HEK293 (cell line): ENCODE results near the gene SPATA31C1.

Experiments used
- CTCF ChIA-PET: fragments of 350-600 bp; formaldehyde crosslinking; extraction: SDS; loops from one replicate; lab custom pipeline; 2021; ENCODE audit warnings: antibody characterized with exemption; lab: Yijun Ruan, JAX
- POLR2A ChIA-PET: fragments of 300-600 bp; formaldehyde crosslinking; extraction: SDS; loops from one replicate; lab custom pipeline; 2020; ENCODE audit warnings: antibody characterized with exemption, inconsistent platforms; lab: Yijun Ruan, JAX
- H3K27ac ChIP-seq: fragments of 200-500 bp; sonication (Bioruptor generic); 2 replicates; pipeline ENCODE4 v1.5.1; 2014; ENCODE audit warnings: low read depth, low read length, control low read depth, inconsistent platforms; ENCODE audit errors: extremely low read depth
- H3K36me3 ChIP-seq, 2 experiments: fragments of 200-500 bp in 1 of 2; sonication (Bioruptor generic) in 1 of 2; 1 replicate in 1 of 2; 2 replicates in 1 of 2; pipeline ENCODE4 v1.5.1; 2014 to 2017; ENCODE audit warnings: inconsistent platforms in 2 of 2, low read length in 2 of 2; ENCODE audit not compliant: control insufficient read depth in 2 of 2, insufficient read depth in 1 of 2
- H3K4me1 ChIP-seq: fragments of 200-500 bp; sonication (Bioruptor generic); 2 replicates; pipeline ENCODE4 v1.5.1; 2014; ENCODE audit warnings: mild to moderate bottlenecking, low read length, inconsistent platforms; ENCODE audit not compliant: control insufficient read depth, insufficient read depth
- H3K4me3 ChIP-seq: 2 replicates; pipeline ENCODE4 v1.5.1; 2011; ENCODE audit warnings: low read depth, mild to moderate bottlenecking, control low read depth, low read length, moderate library complexity
- H3K9me3 ChIP-seq: fragments of 200-500 bp; sonication (Bioruptor generic); 2 replicates; pipeline ENCODE4 v1.5.1; 2014; ENCODE audit warnings: low read depth, low read length, inconsistent platforms; ENCODE audit not compliant: control insufficient read depth, insufficient read depth
- KLF10 ChIP-seq: fragments of 450-650 bp; IDR thresholded peaks from 2 replicates; pipeline ENCODE4 v1.5.1; 2018; ENCODE audit warnings: missing biosample characterization, mild to moderate bottlenecking, missing genetic modification characterization
- TRIM28 ChIP-seq: IDR thresholded peaks from 2 replicates; pipeline ENCODE4 v1.6.1; 2011; ENCODE audit warnings: low read length, control low read depth, borderline replicate concordance
- ZBTB7A ChIP-seq: fragments of 450-650 bp; formaldehyde crosslinking; IDR thresholded peaks from 2 replicates; pipeline ENCODE4 v1.5.1; 2016; ENCODE audit warnings: low read depth, missing biosample characterization, missing genetic modification characterization
- ZFP3 ChIP-seq: fragments of 450-650 bp; formaldehyde crosslinking; IDR thresholded peaks from 2 replicates; pipeline ENCODE4 v1.5.1; 2016; ENCODE audit warnings: low read depth, missing biosample characterization, missing genetic modification characterization
- ZNF155 ChIP-seq: fragments of 450-650 bp; formaldehyde crosslinking; IDR thresholded peaks from 2 replicates; pipeline ENCODE4 v1.5.1; 2016; ENCODE audit warnings: missing biosample characterization, missing genetic modification characterization
- ZNF24 ChIP-seq: fragments of 450-650 bp; formaldehyde crosslinking; IDR thresholded peaks from 2 replicates; pipeline ENCODE4 v1.5.1; 2016; ENCODE audit warnings: missing biosample characterization, missing genetic modification characterization
- ZNF248 ChIP-seq: fragments of 450-650 bp; formaldehyde crosslinking; IDR thresholded peaks from 2 replicates; pipeline ENCODE4 v1.5.1; 2017; ENCODE audit warnings: missing biosample characterization, missing genetic modification characterization
- ZNF324 ChIP-seq: fragments of 450-650 bp; formaldehyde crosslinking; IDR thresholded peaks from 2 replicates; pipeline ENCODE4 v1.5.1; 2016; ENCODE audit warnings: missing biosample characterization, missing genetic modification characterization
- ZNF626 ChIP-seq: fragments of 450-650 bp; sonication (Bioruptor Pico); formaldehyde crosslinking; IDR thresholded peaks from 2 replicates; pipeline ENCODE4 v1.5.1; 2018; ENCODE audit warnings: missing biosample characterization, missing genetic modification characterization, inconsistent platforms
- ZNF654 ChIP-seq: fragments of 450-650 bp; formaldehyde crosslinking; IDR thresholded peaks from 2 replicates; pipeline ENCODE4 v1.5.1; 2016; ENCODE audit warnings: low read depth, missing biosample characterization, missing genetic modification characterization
- ZNF707 ChIP-seq: fragments of 450-650 bp; formaldehyde crosslinking; IDR thresholded peaks from 2 replicates; pipeline ENCODE4 v1.5.1; 2016; ENCODE audit warnings: missing biosample characterization, missing genetic modification characterization
- ZNF792 ChIP-seq: fragments of 450-650 bp; formaldehyde crosslinking; IDR thresholded peaks from 2 replicates; pipeline ENCODE4 v1.5.1; 2016; ENCODE audit warnings: missing biosample characterization, missing genetic modification characterization
- TF ChIP-seq, protein P1 (sequence below): fragments of 450-650 bp; formaldehyde crosslinking; conservative IDR thresholded peaks from 2 replicates; pipeline ENCODE4 v1.5.1; 2016; ENCODE audit warnings: low read depth, missing biosample characterization, missing genetic modification characterization
- TF ChIP-seq, protein P2 (sequence below): fragments of 450-650 bp; formaldehyde crosslinking; IDR thresholded peaks from 2 replicates; pipeline ENCODE4 v1.5.1; 2016; ENCODE audit warnings: missing biosample characterization, missing genetic modification characterization
- TF ChIP-seq, protein P3 (sequence below): fragments of 450-650 bp; formaldehyde crosslinking; IDR thresholded peaks from 2 replicates; pipeline ENCODE4 v1.5.1; 2016; ENCODE audit warnings: missing biosample characterization, missing genetic modification characterization, borderline replicate concordance
- TF ChIP-seq, protein P4 (sequence below): fragments of 450-650 bp; formaldehyde crosslinking; IDR thresholded peaks from 2 replicates; pipeline ENCODE4 v1.5.1; 2016; ENCODE audit warnings: missing biosample characterization, missing genetic modification characterization
- TF ChIP-seq, protein P5 (sequence below): fragments of 450-650 bp; formaldehyde crosslinking; IDR thresholded peaks from 2 replicates; pipeline ENCODE4 v1.5.1; 2016; ENCODE audit warnings: missing biosample characterization, missing genetic modification characterization, low read depth
- TF ChIP-seq, protein P6 (sequence below): fragments of 450-650 bp; formaldehyde crosslinking; IDR thresholded peaks from 2 replicates; pipeline ENCODE4 v1.5.1; 2016; ENCODE audit warnings: missing biosample characterization, missing genetic modification characterization
- TF ChIP-seq, protein P7 (sequence below): sonication (generic); formaldehyde crosslinking; IDR thresholded peaks from 2 replicates; pipeline ENCODE4 v1.8.1; 2022; ENCODE audit warnings: mild to moderate bottlenecking, moderate library complexity, missing genetic modification reagents

Gene SPATA31C1

DNA sequence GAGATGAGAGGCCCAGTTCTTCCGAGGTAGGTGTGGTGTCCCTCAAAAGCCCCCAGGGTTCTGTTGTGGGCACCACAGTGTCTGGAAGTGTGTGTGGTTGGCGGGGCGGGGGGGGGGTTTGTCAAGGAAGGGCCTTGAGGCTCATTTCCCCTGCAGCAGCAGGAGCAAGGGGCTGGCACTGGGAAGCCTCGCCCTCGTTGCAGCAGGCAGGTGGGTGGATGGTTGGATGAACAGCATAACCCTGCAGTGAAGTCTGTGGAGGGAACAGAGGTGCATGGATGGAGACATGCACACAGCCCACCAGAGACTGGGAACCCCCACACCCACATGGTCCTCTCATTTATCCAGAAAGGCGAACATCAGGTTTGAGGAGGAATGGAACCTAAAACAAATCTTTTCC, 37.1 kb upstream of the SPATA31C1 start (continued):
- TF ChIP-seq, protein P1, sequence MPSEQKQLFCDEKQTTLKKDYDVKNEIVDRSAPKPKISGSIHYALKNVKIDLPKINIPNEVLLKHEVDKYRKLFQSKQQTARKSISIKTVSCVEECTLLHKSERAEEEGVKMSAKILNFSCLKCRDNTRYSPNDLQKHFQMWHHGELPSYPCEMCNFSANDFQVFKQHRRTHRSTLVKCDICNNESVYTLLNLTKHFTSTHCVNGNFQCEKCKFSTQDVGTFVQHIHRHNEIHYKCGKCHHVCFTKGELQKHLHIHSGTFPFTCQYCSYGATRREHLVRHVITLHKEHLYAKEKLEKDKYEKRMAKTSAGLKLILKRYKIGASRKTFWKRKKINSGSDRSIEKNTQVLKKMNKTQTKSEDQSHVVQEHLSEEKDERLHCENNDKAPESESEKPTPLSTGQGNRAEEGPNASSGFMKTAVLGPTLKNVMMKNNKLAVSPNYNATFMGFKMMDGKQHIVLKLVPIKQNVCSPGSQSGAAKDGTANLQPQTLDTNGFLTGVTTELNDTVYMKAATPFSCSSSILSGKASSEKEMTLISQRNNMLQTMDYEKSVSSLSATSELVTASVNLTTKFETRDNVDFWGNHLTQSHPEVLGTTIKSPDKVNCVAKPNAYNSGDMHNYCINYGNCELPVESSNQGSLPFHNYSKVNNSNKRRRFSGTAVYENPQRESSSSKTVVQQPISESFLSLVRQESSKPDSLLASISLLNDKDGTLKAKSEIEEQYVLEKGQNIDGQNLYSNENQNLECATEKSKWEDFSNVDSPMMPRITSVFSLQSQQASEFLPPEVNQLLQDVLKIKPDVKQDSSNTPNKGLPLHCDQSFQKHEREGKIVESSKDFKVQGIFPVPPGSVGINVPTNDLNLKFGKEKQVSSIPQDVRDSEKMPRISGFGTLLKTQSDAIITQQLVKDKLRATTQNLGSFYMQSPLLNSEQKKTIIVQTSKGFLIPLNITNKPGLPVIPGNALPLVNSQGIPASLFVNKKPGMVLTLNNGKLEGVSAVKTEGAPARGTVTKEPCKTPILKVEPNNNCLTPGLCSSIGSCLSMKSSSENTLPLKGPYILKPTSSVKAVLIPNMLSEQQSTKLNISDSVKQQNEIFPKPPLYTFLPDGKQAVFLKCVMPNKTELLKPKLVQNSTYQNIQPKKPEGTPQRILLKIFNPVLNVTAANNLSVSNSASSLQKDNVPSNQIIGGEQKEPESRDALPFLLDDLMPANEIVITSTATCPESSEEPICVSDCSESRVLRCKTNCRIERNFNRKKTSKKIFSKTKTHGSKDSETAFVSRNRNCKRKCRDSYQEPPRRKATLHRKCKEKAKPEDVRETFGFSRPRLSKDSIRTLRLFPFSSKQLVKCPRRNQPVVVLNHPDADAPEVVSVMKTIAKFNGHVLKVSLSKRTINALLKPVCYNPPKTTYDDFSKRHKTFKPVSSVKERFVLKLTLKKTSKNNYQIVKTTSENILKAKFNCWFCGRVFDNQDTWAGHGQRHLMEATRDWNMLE (tag by site-specific recombination) = no peak

DNA sequence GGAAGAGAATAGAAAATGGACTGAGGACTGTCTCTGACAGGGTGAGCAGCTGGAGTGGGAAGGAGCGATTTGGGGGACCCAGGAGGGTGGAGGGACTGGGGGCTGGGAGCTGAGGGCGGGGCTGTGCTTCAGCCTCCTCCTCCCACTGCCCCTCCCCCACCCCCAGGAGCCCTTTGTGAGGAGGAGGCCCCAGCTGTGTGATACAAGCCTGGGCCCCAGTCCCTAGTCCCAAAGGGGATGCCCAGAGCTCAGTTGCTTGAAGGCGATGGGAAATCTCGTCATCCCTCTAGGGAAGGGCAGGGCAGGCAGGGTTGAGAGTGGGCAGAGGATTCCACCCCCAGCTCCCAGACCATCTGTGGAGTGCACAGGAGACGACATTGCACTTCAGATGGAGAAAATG, 35.1 kb upstream of the SPATA31C1 start, which contains the start of gene SPATA31E1:
TSS of gene SPATA31E1 (plus strand) at position 251 of the 400 bp plus-strand sequence. CDS start at position 266, 15 bp downstream.
- ChIA-PET CTCF (interaction anchor here (1.4 kb wide), 1 partner anchor 9 kb away, joined by 3 read pairs; no protein-coding TSS in a partner anchor), POLR2A (no interaction called here)
- Histone ChIP-seq H3K9me3 (no peaks in the 10 kb centered on the region), H3K4me3 (no peak within 1 kb of the TSS), H3K4me1 (no peaks in the 10 kb centered on the region), H3K36me3 (no peaks in the 10 kb centered on the region), H3K27ac (no peak within 1 kb of the TSS)
- TF ChIP-seq, protein P2, sequence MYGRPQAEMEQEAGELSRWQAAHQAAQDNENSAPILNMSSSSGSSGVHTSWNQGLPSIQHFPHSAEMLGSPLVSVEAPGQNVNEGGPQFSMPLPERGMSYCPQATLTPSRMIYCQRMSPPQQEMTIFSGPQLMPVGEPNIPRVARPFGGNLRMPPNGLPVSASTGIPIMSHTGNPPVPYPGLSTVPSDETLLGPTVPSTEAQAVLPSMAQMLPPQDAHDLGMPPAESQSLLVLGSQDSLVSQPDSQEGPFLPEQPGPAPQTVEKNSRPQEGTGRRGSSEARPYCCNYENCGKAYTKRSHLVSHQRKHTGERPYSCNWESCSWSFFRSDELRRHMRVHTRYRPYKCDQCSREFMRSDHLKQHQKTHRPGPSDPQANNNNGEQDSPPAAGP = no peak
- TF ChIP-seq, protein P3, sequence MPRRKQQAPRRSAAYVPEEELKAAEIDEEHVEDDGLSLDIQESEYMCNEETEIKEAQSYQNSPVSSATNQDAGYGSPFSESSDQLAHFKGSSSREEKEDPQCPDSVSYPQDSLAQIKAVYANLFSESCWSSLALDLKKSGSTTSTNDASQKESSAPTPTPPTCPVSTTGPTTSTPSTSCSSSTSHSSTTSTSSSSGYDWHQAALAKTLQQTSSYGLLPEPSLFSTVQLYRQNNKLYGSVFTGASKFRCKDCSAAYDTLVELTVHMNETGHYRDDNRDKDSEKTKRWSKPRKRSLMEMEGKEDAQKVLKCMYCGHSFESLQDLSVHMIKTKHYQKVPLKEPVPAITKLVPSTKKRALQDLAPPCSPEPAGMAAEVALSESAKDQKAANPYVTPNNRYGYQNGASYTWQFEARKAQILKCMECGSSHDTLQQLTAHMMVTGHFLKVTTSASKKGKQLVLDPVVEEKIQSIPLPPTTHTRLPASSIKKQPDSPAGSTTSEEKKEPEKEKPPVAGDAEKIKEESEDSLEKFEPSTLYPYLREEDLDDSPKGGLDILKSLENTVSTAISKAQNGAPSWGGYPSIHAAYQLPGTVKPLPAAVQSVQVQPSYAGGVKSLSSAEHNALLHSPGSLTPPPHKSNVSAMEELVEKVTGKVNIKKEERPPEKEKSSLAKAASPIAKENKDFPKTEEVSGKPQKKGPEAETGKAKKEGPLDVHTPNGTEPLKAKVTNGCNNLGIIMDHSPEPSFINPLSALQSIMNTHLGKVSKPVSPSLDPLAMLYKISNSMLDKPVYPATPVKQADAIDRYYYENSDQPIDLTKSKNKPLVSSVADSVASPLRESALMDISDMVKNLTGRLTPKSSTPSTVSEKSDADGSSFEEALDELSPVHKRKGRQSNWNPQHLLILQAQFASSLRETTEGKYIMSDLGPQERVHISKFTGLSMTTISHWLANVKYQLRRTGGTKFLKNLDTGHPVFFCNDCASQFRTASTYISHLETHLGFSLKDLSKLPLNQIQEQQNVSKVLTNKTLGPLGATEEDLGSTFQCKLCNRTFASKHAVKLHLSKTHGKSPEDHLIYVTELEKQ (tag by site-specific recombination) = no peak
- TF ChIP-seq, protein P4, sequence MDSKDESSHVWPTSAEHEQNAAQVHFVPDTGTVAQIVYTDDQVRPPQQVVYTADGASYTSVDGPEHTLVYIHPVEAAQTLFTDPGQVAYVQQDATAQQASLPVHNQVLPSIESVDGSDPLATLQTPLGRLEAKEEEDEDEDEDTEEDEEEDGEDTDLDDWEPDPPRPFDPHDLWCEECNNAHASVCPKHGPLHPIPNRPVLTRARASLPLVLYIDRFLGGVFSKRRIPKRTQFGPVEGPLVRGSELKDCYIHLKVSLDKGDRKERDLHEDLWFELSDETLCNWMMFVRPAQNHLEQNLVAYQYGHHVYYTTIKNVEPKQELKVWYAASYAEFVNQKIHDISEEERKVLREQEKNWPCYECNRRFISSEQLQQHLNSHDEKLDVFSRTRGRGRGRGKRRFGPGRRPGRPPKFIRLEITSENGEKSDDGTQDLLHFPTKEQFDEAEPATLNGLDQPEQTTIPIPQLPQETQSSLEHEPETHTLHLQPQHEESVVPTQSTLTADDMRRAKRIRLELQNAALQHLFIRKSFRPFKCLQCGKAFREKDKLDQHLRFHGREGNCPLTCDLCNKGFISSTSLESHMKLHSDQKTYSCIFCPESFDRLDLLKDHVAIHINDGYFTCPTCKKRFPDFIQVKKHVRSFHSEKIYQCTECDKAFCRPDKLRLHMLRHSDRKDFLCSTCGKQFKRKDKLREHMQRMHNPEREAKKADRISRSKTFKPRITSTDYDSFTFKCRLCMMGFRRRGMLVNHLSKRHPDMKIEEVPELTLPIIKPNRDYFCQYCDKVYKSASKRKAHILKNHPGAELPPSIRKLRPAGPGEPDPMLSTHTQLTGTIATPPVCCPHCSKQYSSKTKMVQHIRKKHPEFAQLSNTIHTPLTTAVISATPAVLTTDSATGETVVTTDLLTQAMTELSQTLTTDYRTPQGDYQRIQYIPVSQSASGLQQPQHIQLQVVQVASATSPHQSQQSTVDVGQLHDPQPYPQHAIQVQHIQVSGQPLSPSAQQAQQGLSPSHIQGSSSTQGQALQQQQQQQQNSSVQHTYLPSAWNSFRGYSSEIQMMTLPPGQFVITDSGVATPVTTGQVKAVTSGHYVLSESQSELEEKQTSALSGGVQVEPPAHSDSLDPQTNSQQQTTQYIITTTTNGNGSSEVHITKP (tag by site-specific recombination) = no peak
- TF ChIP-seq ZNF792 (tag by site-specific recombination) = no peak
- no peak for TF ChIP-seq TRIM28
- TF ChIP-seq ZNF155 (tag by site-specific recombination) = no peak
- no peak for TF ChIP-seq ZNF654 (tag by site-specific recombination)
- no peak for TF ChIP-seq ZBTB7A (tag by site-specific recombination)
- no peak for TF ChIP-seq ZNF324
- TF ChIP-seq, protein P5, sequence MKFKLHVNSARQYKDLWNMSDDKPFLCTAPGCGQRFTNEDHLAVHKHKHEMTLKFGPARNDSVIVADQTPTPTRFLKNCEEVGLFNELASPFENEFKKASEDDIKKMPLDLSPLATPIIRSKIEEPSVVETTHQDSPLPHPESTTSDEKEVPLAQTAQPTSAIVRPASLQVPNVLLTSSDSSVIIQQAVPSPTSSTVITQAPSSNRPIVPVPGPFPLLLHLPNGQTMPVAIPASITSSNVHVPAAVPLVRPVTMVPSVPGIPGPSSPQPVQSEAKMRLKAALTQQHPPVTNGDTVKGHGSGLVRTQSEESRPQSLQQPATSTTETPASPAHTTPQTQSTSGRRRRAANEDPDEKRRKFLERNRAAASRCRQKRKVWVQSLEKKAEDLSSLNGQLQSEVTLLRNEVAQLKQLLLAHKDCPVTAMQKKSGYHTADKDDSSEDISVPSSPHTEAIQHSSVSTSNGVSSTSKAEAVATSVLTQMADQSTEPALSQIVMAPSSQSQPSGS = no peak
- TF ChIP-seq ZNF24 (tag by site-specific recombination) = no peak
- TF ChIP-seq, protein P6, sequence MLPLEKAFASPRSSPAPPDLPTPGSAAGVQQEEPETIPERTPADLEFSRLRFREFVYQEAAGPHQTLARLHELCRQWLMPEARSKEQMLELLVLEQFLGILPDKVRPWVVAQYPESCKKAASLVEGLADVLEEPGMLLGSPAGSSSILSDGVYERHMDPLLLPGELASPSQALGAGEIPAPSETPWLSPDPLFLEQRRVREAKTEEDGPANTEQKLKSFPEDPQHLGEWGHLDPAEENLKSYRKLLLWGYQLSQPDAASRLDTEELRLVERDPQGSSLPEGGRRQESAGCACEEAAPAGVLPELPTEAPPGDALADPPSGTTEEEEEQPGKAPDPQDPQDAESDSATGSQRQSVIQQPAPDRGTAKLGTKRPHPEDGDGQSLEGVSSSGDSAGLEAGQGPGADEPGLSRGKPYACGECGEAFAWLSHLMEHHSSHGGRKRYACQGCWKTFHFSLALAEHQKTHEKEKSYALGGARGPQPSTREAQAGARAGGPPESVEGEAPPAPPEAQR (tag by site-specific recombination) = no peak
- TF ChIP-seq, protein P7, sequence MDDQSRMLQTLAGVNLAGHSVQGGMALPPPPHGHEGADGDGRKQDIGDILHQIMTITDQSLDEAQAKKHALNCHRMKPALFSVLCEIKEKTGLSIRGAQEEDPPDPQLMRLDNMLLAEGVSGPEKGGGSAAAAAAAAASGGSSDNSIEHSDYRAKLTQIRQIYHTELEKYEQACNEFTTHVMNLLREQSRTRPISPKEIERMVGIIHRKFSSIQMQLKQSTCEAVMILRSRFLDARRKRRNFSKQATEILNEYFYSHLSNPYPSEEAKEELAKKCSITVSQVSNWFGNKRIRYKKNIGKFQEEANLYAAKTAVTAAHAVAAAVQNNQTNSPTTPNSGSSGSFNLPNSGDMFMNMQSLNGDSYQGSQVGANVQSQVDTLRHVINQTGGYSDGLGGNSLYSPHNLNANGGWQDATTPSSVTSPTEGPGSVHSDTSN (CRISPR knock-in tag) = no peak
- TF ChIP-seq KLF10 (tag by site-specific recombination) = no peak
- TF ChIP-seq ZNF248 (tag by site-specific recombination) = no peak
- no peak for TF ChIP-seq ZNF707 (tag by site-specific recombination)
- TF ChIP-seq ZFP3 (tag by site-specific recombination) = no peak
- TF ChIP-seq ZNF626 = no peak
